Left lung (tissue), 10 donors: ENCODE data around the gene KLK8. TPM values are rescaled to one million over a fixed set of nuclear protein-coding genes. Genes with fewer than 3 reads are reported as not detected.

Experiments
- ATAC-seq: fragments of 200-7000 bp; cut with Tn5 transposase; one replicate; pipeline ENCODE4 v1.9.1; 2020; ENCODE audit warnings: moderate library complexity
- DNase-seq, 4 donors: peaks; one replicate each; pipeline ENCODE4 v3.0.0-alpha.2; 2013 to 2020
- H3K27ac ChIP-seq, 2 donors: fragments of 200-600 bp; sonication (generic) in 1 of 2; one replicate each; pipeline versions ENCODE4 v1.5.0 to v1.8.0; 2020 to 2021
- H3K27me3 ChIP-seq, 2 donors: fragments of 200-600 bp; sonication (generic) in 1 of 2; one replicate each; pipeline versions ENCODE4 v1.5.0 to v1.8.0; 2020 to 2021
- H3K36me3 ChIP-seq, 2 donors: fragments of 200-600 bp; sonication (generic) in 1 of 2; one replicate each; pipeline versions ENCODE4 v1.5.0 to v1.8.0; 2020 to 2021
- H3K4me1 ChIP-seq, 2 donors: fragments of 200-600 bp; one replicate each; pipeline ENCODE4 v1.8.0; 2021
- H3K4me3 ChIP-seq, 2 donors: fragments of 200-600 bp; sonication (generic) in 1 of 2; one replicate each; pipeline versions ENCODE4 v1.5.0 to v1.8.0; 2020 to 2021; ENCODE audit warnings: mild to moderate bottlenecking in 1 of 2
- H3K9me3 ChIP-seq, 2 donors: fragments of 200-600 bp; sonication (generic) in 1 of 2; one replicate each; pipeline versions ENCODE4 v1.5.0 to v1.8.0; 2020 to 2021
- intact Hi-C, 2 donors: fragments of 100-400 bp; cut with DNase I; formaldehyde crosslinking; loops; one replicate each; pipeline versions ENCODE4 v1.11.2 to v1.14.2; 2022
- polyA plus RNA-seq, 6 donors: library from polyadenylated mRNA; unstranded; fragments of 120-200 nt; gene quantifications; one replicate each; pipeline ENCODE4 v1.2.1, GENCODE V29; 2013; ENCODE audit not compliant: insufficient read length in 6 of 6
- total RNA-seq, 2 donors: library from RNA; stranded (reverse); fragmentation: NEBNext Ultra II Directional; extraction: Animal tissue kit (Norgen Biotek cat#: 25700); gene quantifications; one replicate each; pipeline ENCODE4 v1.2.1, GENCODE V29; 2021
- TF ChIP-seq, protein P1 (sequence below), 2 donors: fragments of 200-600 bp; sonication (generic) in 1 of 2; IDR thresholded peaks; one replicate each; pipeline versions ENCODE4 v1.5.0 to v1.8.0; 2021; ENCODE audit warnings: antibody characterized with exemption in 2 of 2
- donor health status: DM: no; HTN: yes; CAD: no.
- donor health status: DM: no; HTN: no; CAD: no.

The KLK8 gene
- total and polyA plus RNA-seq, 8 donors = 0.24 TPM; not detected in 7

DNA sequence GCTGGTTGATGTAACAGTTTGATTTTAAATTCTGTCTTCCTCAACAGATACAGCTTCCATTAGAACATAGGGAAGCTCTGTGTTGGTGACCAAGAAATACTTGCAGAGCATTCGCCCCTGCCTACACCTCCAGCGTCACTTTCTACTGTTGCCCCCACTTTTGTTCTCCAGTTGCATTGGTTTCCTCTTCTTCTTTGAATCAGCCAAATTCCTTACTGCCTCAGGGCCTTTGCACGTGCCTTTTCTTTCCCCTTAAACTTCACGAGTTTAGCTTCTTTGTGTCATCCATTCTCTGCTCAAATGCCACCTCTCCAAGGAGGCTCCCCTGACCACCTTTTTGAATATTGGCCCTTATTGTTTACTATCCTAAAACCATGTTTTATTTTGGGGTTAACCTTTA lies 54.3 kb downstream of the KLK8 start:
- DNase-seq (no peak), ATAC-seq (no peak)
- no peaks in the 10 kb centered on the region for H3K4me1 ChIP-seq
- H3K4me3 ChIP-seq = no peak overlapping the region
- no peaks in the 10 kb centered on the region for H3K36me3 ChIP-seq
- H3K9me3 ChIP-seq = no peaks in the 10 kb centered on the region
- TF ChIP-seq, protein P1, sequence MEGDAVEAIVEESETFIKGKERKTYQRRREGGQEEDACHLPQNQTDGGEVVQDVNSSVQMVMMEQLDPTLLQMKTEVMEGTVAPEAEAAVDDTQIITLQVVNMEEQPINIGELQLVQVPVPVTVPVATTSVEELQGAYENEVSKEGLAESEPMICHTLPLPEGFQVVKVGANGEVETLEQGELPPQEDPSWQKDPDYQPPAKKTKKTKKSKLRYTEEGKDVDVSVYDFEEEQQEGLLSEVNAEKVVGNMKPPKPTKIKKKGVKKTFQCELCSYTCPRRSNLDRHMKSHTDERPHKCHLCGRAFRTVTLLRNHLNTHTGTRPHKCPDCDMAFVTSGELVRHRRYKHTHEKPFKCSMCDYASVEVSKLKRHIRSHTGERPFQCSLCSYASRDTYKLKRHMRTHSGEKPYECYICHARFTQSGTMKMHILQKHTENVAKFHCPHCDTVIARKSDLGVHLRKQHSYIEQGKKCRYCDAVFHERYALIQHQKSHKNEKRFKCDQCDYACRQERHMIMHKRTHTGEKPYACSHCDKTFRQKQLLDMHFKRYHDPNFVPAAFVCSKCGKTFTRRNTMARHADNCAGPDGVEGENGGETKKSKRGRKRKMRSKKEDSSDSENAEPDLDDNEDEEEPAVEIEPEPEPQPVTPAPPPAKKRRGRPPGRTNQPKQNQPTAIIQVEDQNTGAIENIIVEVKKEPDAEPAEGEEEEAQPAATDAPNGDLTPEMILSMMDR (IDR thresholded peaks at IDR 0.05) = no peak
- peaks cover 0 to 33% of the 10 kb centered on the region in 2 donors for H3K27me3 ChIP-seq
- H3K27ac ChIP-seq = no peak overlapping the region
- intact Hi-C loops = no loop called here

Other genes starting within 250 kb of the KLK8 start
- not detected for gene GPR32, start 231.1 kb downstream of the KLK8 start, total RNA-seq
- not detected for gene GPR32, start 231.1 kb downstream of the KLK8 start, polyA plus RNA-seq
- gene ACP4, start 211.2 kb downstream of the KLK8 start, total RNA-seq = not detected
- under 1 TPM in 4 of 6 donors, not detected in 2; 0.12 to 0.42 (median 0.16) TPM for gene ACP4, start 211.2 kb downstream of the KLK8 start, polyA plus RNA-seq
- gene KLK1, start 177.8 kb downstream of the KLK8 start, total RNA-seq = under 1 TPM; 0.41 to 0.76 TPM
- gene KLK1, start 177.8 kb downstream of the KLK8 start, polyA plus RNA-seq = under 1 TPM; 0.29 to 0.75 (median 0.60) TPM
- not detected for gene KLK15, start 168.0 kb downstream of the KLK8 start, total RNA-seq
- not detected for gene KLK15, start 168.0 kb downstream of the KLK8 start, polyA plus RNA-seq
- not detected for gene KLK3, start 146.7 kb downstream of the KLK8 start, total RNA-seq
- gene KLK3, start 146.7 kb downstream of the KLK8 start, polyA plus RNA-seq = not detected
- not detected for gene KLK2, start 128.2 kb downstream of the KLK8 start, total RNA-seq
- gene KLK2, start 128.2 kb downstream of the KLK8 start, polyA plus RNA-seq = not detected
- gene KLK4, start 90.2 kb downstream of the KLK8 start, total RNA-seq = not detected
- gene KLK4, start 90.2 kb downstream of the KLK8 start, polyA plus RNA-seq = not detected
- gene KLK5, start 48.6 kb downstream of the KLK8 start, total RNA-seq = under 1 TPM in 1 of 2 donors, not detected in 1; 0.52 TPM
- under 1 TPM; 0.21 to 0.99 (median 0.40) TPM for gene KLK5, start 48.6 kb downstream of the KLK8 start, polyA plus RNA-seq
- gene KLK6, start 32.0 kb downstream of the KLK8 start, total RNA-seq = not detected
- gene KLK6, start 32.0 kb downstream of the KLK8 start, polyA plus RNA-seq = under 1 TPM; 0.15 to 0.47 (median 0.29) TPM
- gene KLK7, start 17.7 kb downstream of the KLK8 start, total RNA-seq = under 1 TPM in 1 of 2 donors, not detected in 1; 0.55 TPM
- gene KLK7, start 17.7 kb downstream of the KLK8 start, polyA plus RNA-seq = under 1 TPM in 3 of 6 donors, not detected in 3; 0.08 to 0.09 (median 0.08) TPM
- gene KLK10, start 18.1 kb upstream of the KLK8 start, total RNA-seq = 1 to 10 TPM; 1.3 to 3.4 TPM
- 1 to 10 TPM in 2 of 6 donors, under 1 TPM in 4; 0.35 to 2.1 (median 0.68) TPM for gene KLK10, start 18.1 kb upstream of the KLK8 start, polyA plus RNA-seq
- 1 to 10 TPM; 3.6 to 7.2 TPM for gene KLK11, start 25.0 kb upstream of the KLK8 start, total RNA-seq
- gene KLK11, start 25.0 kb upstream of the KLK8 start, polyA plus RNA-seq = 1 to 10 TPM; 1.6 to 5.3 (median 3.2) TPM
- under 1 TPM in 1 of 2 donors, not detected in 1; 0.39 TPM for gene KLK12, start 33.4 kb upstream of the KLK8 start, total RNA-seq
- gene KLK12, start 33.4 kb upstream of the KLK8 start, polyA plus RNA-seq = 1 to 10 TPM in 2 of 6 donors, under 1 TPM in 4; 0.31 to 1.3 (median 0.65) TPM
- gene KLK13, start 63.5 kb upstream of the KLK8 start, total RNA-seq = 1 to 10 TPM in 1 of 2 donors, under 1 TPM in 1; 0.38 to 1.8 TPM
- under 1 TPM; 0.16 to 0.56 (median 0.22) TPM for gene KLK13, start 63.5 kb upstream of the KLK8 start, polyA plus RNA-seq
- gene KLK14, start 81.3 kb upstream of the KLK8 start, total RNA-seq = under 1 TPM; 0.26 to 0.37 TPM
- gene KLK14, start 81.3 kb upstream of the KLK8 start, polyA plus RNA-seq = under 1 TPM in 4 of 6 donors, not detected in 2; 0.17 to 0.45 (median 0.23) TPM
- gene CTU1, start 106.8 kb upstream of the KLK8 start, total RNA-seq = 1 to 10 TPM; 7.4 to 9.9 TPM
- 1 to 10 TPM; 1.6 to 3.7 (median 2.3) TPM for gene CTU1, start 106.8 kb upstream of the KLK8 start, polyA plus RNA-seq
- 10 to 100 TPM in 1 of 2 donors, 1 to 10 TPM in 1; 8.0 to 46.5 TPM for gene SIGLEC9, start 123.3 kb upstream of the KLK8 start, total RNA-seq
- gene SIGLEC9, start 123.3 kb upstream of the KLK8 start, polyA plus RNA-seq = 1 to 10 TPM in 3 of 6 donors, under 1 TPM in 3; 0.63 to 1.7 (median 1.1) TPM
- gene SIGLEC7, start 140.7 kb upstream of the KLK8 start, total RNA-seq = 10 to 100 TPM in 1 of 2 donors, 1 to 10 TPM in 1; 7.3 to 10.4 TPM
- under 1 TPM; 0.63 to 0.91 (median 0.76) TPM for gene SIGLEC7, start 140.7 kb upstream of the KLK8 start, polyA plus RNA-seq
- 10 to 100 TPM; 15.7 to 26.4 TPM for gene CD33, start 223.5 kb upstream of the KLK8 start, total RNA-seq
- gene CD33, start 223.5 kb upstream of the KLK8 start, polyA plus RNA-seq = 1 to 10 TPM; 3.3 to 4.5 (median 4.1) TPM
- not detected for gene SIGLECL1, start 249.5 kb upstream of the KLK8 start, total RNA-seq
- not detected for gene SIGLECL1, start 249.5 kb upstream of the KLK8 start, polyA plus RNA-seq